Activated naive CD4-positive, alpha-beta T cell (primary cell): ENCODE data around the gene C3orf22.

ENCODE experiments used
- DNase-seq, 4 experiments: peaks; one replicate each; lab custom pipeline; 2025; lab: John Stamatoyannopoulos, UW

Gene C3orf22

GRCh38 chr3:126512916-126513650 is 45.6 kb downstream of the C3orf22 start:
- DNase-seq = no peak

DNA sequence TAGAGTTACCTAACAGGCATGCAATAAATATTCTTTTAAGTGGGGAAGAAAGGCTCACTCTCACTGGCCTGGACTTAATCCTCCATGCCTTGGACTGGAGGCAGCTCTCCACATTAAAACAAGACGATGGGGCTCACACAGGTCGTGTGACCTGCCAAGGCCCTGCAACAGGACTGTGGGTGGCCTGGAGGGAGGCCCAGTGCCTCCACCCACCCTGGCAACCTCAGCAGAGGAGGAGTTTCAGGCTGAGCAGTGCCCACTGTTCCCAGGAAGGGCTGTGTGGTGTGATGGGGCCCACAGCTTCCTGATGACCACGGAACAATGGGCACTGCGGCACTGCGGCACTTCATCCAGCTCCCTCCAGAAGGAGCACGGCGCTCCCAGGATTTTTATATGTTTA is 46.7 kb downstream of the C3orf22 start:
- no peak for DNase-seq

DNA sequence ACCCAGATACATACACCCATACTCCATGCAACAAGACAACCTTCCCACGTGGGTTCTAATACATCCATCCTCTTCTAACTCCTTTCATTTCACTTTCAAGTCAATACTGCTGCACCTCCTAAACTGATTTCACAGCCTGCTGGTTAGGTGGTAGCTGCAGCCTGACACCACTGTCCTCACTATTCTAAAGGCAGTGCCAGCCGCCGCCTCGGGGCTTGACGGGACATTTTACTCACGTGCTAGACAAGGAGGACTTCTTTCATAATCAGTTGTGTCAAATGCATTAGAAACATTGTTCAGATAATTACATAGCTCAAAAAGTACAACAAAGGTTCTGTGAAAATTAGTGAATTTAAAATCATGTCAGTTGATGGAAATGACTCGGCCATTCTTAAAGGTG is 47.4 kb downstream of the C3orf22 start:
- DNase-seq = no peak

DNA sequence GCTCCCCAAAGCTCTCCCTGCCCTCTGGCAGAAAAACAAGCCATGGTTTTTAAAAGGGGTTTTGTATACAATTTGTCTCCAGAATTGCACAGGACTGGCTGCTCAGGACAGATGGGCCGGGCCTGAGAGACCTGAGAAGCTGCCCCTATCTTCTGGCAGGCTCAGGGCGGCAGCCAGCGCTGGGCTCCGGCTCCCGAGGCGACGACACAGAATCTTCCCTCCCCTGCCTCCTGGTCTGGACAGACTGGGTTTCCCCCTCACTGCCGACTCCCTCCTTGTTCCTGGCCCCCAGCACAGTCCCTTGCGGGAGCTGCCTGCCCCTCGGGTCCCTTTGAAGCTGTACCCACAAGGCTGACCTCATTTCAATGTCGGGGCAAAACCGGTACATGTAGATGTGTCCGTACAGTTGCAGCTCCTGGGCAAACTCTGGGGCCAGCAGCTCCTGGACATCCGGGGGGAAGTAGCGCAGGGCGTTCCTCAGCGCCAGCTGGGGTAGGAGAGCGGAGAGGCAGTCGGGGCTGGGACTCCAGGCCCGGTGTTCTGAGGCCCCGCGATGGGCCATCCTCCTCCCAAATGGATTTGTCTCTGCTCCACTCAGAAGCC is 48.3 kb downstream of the C3orf22 start:
- DNase-seq = no peak

GRCh38 chr3:126509597-126510307 is 49.0 kb downstream of the C3orf22 start:
- DNase-seq = no peak

DNA sequence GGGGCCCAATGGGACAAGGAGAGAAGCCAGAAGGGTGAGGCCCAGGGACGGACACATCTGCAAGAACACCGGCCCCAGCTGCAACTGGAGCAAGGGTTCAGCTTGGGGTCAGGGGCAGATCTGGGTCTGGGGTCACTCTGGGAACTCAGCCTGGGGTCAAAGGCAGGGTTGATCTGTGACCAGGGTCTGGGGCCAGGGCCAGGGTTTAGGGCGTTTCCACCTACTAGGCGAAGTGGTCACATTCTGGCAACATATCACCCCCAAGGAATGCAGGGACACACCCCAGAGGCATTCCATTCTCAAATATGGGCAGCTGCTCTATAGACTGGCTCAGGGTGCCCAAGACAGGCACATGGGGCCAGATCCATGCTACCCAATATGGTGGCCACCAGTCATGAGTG is 50.2 kb downstream of the C3orf22 start:
- no peak for DNase-seq

DNA sequence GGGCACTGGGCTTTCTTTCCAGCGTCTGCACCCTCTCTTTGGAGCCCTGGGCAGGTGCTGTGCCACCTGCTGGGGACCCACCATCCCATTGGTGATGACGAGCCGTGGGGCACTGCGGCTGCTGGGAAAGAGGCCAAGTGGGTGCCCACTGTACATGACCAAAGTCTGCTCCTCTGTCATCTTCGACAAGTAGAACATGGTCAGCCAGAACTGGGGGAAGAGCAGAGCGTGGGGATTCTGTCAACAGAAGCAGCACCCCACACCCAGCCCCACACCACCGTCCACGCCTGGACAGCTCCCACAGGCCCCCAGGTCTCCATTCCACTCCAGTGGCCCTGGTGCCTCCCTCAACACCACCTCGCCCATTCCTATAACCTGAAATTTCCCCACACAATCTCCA is 50.8 kb downstream of the C3orf22 start:
- DNase-seq = no peak

GRCh38 chr3:126503701-126504100 is 55.0 kb downstream of the C3orf22 start:
- DNase-seq = no peak

GRCh38 chr3:126502656-126503055 is 56.1 kb downstream of the C3orf22 start:
- no peak for DNase-seq

DNA sequence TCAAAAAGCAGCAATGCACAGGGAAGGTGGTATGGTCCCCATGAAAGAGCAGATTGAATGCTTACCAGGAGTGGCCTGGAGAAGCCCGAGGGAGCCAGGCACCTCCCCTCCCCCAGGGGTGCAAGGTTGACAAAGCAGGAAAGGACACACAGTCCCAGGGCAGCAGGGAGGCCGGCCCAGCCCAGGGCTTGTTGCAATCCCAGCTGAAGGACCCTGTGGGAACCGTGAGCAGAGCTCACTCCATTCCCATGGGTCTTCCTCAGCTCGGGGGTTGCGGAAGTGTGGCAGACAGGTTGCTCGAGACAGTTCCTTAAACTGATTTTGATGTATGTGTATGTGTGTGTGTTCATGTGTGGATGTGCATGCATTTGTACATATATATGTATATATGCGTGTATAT is 57.0 kb downstream of the C3orf22 start:
- no peak for DNase-seq

DNA sequence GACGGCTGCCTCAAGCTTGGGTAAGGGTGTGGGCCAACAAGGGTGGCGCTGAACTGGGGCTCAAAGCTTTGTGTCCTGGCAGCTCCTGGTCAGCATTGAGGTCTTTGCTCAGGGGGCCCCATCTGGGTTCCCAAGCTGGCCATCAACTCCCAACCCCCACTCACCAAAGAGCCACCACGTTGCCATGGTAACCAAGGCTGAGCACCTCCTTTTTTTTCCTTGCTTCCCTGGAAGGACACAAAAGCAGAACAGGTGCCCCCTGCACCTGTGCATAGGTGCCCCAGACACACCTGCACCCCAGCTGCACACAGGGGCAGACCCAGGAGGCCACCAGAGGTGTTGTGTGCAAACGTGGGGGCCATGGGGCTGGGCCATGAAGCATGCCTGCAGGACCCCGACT is 57.7 kb downstream of the C3orf22 start:
- DNase-seq = no peak

DNA sequence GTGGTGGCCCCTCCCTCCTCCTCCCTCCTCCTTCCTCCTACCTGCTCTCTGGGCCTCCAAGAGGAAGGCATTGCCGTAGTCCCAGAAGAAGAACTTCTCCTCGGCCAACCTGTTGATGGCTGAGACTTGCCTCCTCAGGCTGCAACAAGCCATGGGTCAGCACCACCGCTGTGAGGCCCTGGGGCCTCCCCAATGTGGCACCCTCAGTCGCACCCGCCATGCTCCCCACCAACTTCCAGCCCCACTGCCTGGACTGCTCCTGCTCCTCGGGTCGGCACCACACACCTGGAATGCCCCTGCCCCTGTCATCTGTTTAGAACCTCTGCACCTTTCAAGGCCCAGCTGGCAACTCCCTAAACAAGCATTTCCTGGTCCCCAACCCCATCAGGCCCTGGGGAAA is 58.7 kb downstream of the C3orf22 start:
- DNase-seq = no peak
